Gastrocnemius medialis (tissue), 4 donors: ENCODE data around the gene PIGN. TPM values are rescaled to one million over a fixed set of nuclear protein-coding genes. Genes with fewer than 3 reads are reported as not detected.

Experiments used
- ATAC-seq, 2 donors: fragments of 150-250 bp; one replicate each; pipeline ENCODE4 v1.9.1; 2016
- DNase-seq, 2 donors: peaks; one replicate each; pipeline ENCODE4 v3.0.0-alpha.2; 2019
- H3K27ac ChIP-seq, 4 donors: fragments of 200-600 bp; sonication (generic); 1 replicate in 1 of 4; 2 replicates in 3 of 4; pipeline ENCODE4 v1.5.1; 2016 to 2018; ENCODE audit warnings: mild to moderate bottlenecking in 2 of 4, moderate library complexity in 1 of 4
- H3K27me3 ChIP-seq, 3 donors: fragments of 200-600 bp; sonication (generic) in 2 of 3; 1 replicate in 1 of 3; 2 replicates in 2 of 3; pipeline versions ENCODE4 v1.5.1 to v1.6.0; 2016 to 2019; ENCODE audit warnings: mild to moderate bottlenecking in 1 of 3, moderate library complexity in 1 of 3
- H3K36me3 ChIP-seq, 2 donors: fragments of 200-600 bp; sonication (generic) in 1 of 2; one replicate each; pipeline ENCODE4 v1.5.1; 2017 to 2018
- H3K4me1 ChIP-seq, 2 donors: fragments of 200-600 bp; sonication (generic) in 1 of 2; one replicate each; pipeline ENCODE4 v1.5.1; 2016 to 2017; ENCODE audit warnings: mild to moderate bottlenecking in 2 of 2
- H3K4me3 ChIP-seq, 4 donors: fragments of 200-600 bp; sonication (generic) in 3 of 4; 1 replicate in 1 of 4; 2 replicates in 3 of 4; pipeline ENCODE4 v1.5.1; 2016 to 2019; ENCODE audit warnings: mild to moderate bottlenecking in 2 of 4
- H3K9me3 ChIP-seq, 3 donors: fragments of 200-600 bp; sonication (generic) in 2 of 3; 1 replicate in 1 of 3; 2 replicates in 2 of 3; pipeline ENCODE4 v1.5.1; 2016 to 2019
- POLR2A ChIP-seq, 2 donors: fragments of 450-650 bp; IDR thresholded peaks; one replicate each; pipeline ENCODE4 v1.6.1; 2017; ENCODE audit warnings: antibody characterized with exemption in 2 of 2, mild to moderate bottlenecking in 2 of 2, moderate library complexity in 2 of 2
- in situ Hi-C, 4 donors: fragments of 200-750 bp; cut with MboI; loops; one replicate each; pipeline versions ENCODE4 v1.15.0 to v1.8.0; 2017; ENCODE audit warnings: low sequenced_read_pairs in 4 of 4
- intact Hi-C: fragments of 100-400 bp; cut with DNase I; formaldehyde crosslinking; loops from one replicate; pipeline ENCODE4 v1.15.1; 2023; ENCODE audit warnings: low total_unique reads
- total RNA-seq, 4 donors: library from RNA; depleted of rRNA; stranded (reverse); fragments of >200 nt; gene quantifications; one replicate each; pipeline versions ENCODE4 v1.1.0 to v1.2.3, GENCODE V29; 2016
- TF ChIP-seq, protein P1 (sequence below), 5 experiments: fragments of 450-650 bp in 3 of 5; fragments of 200-600 bp in 2 of 5; sonication (generic) in 2 of 5; IDR thresholded peaks in 4 of 5; conservative IDR thresholded peaks in 1 of 5; 1 replicate in 4 of 5; 2 replicates in 1 of 5; pipeline ENCODE4 v1.5.1; 2016 to 2019; ENCODE audit warnings: antibody characterized with exemption in 5 of 5, mild to moderate bottlenecking in 3 of 5, moderate library complexity in 3 of 5

PIGN gene
- total RNA-seq, 4 donors from 2014 or later = 10.7 to 18.7 (median 14.8) TPM

DNA sequence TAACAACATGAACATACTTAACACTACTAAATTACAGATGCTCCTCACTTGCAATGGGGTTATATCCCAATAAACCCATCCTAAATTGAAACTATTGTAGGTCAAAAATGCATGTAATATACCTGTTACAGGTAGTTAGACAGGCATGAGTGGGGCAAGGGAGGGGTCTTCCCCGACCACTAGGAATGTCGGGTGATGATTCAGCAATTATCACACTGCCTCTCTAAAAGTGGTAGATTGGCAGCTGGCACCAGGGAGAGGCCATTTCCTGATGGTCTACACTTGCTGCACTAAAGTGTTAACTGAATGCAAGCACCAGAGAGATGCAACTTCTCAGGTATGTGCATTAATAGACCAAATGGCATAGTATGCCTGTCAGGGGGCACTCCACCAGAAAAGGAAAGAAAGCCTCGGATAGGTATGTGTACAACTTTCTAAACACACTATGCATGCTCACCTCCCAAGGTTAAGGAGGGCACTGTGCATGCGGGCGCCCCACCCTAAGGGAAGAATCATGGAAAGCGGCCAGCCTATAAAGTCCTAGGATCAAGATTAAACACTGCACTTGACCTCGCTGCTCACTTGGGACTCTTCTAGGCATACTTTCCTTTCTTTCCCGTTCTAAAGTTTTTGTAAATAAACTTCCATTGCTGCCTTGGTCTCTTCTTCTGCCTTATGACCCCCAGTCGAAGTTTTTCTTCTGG lies 35.6 kb downstream of the PIGN start:
- H3K9me3 ChIP-seq = no peaks in the 10 kb centered on the region
- no peaks in the 10 kb centered on the region for H3K27me3 ChIP-seq
- peaks cover 0 to 9% of the 10 kb centered on the region in 2 donors for H3K36me3 ChIP-seq
- no peak overlapping the region for H3K4me3 ChIP-seq
- no peaks in the 10 kb centered on the region for H3K4me1 ChIP-seq
- in situ Hi-C loops (no loop called here), intact Hi-C loops (no loop called here)
- no peak overlapping the region for H3K27ac ChIP-seq
- TF ChIP-seq, protein P1, sequence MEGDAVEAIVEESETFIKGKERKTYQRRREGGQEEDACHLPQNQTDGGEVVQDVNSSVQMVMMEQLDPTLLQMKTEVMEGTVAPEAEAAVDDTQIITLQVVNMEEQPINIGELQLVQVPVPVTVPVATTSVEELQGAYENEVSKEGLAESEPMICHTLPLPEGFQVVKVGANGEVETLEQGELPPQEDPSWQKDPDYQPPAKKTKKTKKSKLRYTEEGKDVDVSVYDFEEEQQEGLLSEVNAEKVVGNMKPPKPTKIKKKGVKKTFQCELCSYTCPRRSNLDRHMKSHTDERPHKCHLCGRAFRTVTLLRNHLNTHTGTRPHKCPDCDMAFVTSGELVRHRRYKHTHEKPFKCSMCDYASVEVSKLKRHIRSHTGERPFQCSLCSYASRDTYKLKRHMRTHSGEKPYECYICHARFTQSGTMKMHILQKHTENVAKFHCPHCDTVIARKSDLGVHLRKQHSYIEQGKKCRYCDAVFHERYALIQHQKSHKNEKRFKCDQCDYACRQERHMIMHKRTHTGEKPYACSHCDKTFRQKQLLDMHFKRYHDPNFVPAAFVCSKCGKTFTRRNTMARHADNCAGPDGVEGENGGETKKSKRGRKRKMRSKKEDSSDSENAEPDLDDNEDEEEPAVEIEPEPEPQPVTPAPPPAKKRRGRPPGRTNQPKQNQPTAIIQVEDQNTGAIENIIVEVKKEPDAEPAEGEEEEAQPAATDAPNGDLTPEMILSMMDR (IDR thresholded peaks at IDR 0.05 in 4 of 5, conservative IDR thresholded peaks at IDR 0.05 in 1 of 5) = no peak
- TF ChIP-seq POLR2A (IDR thresholded peaks at IDR 0.05) = no peak
- ATAC-seq (no peak), DNase-seq (no peak)

GRCh38 chr18:62144338-62144737 lies 42.5 kb downstream of the PIGN start:
- Histone ChIP-seq H3K27me3 (no peaks in the 10 kb centered on the region), H3K4me1 (no peaks in the 10 kb centered on the region), H3K36me3 (peaks cover 0 to 18% of the 10 kb centered on the region in 2 donors), H3K27ac (no peak overlapping the region), H3K4me3 (no peak overlapping the region), H3K9me3 (no peaks in the 10 kb centered on the region)
- DNase-seq (no peak), ATAC-seq (no peak)
- in situ Hi-C loops = loop anchor here in 3 of 4 donors (25.0 kb wide), 3 partner anchors 232 to 1057 kb away; no protein-coding TSS in a partner anchor
- TF ChIP-seq POLR2A (IDR thresholded peaks at IDR 0.05) = no peak
- TF ChIP-seq, protein P1 (IDR thresholded peaks at IDR 0.05 in 4 of 5, conservative IDR thresholded peaks at IDR 0.05 in 1 of 5) = no peak
- intact Hi-C loops = no loop called here

DNA sequence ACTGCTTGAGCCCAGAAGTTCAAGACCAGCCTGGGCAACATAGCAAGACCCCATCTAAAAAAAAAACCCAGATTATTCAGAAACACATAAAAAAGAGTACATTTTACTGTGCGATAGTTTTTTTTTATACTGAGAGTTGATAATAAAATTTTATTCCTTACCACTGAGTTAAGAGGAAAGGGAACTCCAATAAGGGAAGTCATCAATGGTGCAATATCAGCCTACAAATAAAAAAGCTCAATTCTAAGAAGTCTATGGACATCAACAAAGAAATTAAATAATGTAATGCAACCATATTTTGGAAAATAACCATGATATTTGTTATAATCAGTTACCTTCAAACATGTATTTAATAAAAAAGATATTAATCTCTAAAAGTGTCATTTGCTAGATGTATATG lies 46.6 kb downstream of the PIGN start:
- in situ Hi-C loops = loop anchor here in 3 of 4 donors (25.0 kb wide), 3 partner anchors 228 to 1053 kb away; no protein-coding TSS in a partner anchor
- Histone ChIP-seq H3K36me3 (peaks cover 0 to 27% of the 10 kb centered on the region in 2 donors), H3K4me1 (no peaks in the 10 kb centered on the region), H3K4me3 (no peak overlapping the region), H3K27me3 (no peaks in the 10 kb centered on the region), H3K9me3 (no peaks in the 10 kb centered on the region), H3K27ac (no peak overlapping the region)
- DNase-seq = no peak
- no peak for ATAC-seq
- intact Hi-C loops = no loop called here
- TF ChIP-seq, protein P1 (IDR thresholded peaks at IDR 0.05 in 4 of 5, conservative IDR thresholded peaks at IDR 0.05 in 1 of 5) = no peak

- H3K27me3 ChIP-seq = no peaks in the 10 kb centered on the region
- no peak for TF ChIP-seq POLR2A (IDR thresholded peaks at IDR 0.05)
- TF ChIP-seq, protein P1 (IDR thresholded peaks at IDR 0.05 in 4 of 5, conservative IDR thresholded peaks at IDR 0.05 in 1 of 5) = no peak
- no peak overlapping the region for H3K4me3 ChIP-seq
- in situ Hi-C loops = loop anchor here in 3 of 4 donors (10.0 to 25.0 kb wide), 4 partner anchors 226 to 1051 kb away; no protein-coding TSS in a partner anchor
- DNase-seq (no peak), ATAC-seq (no peak)
- H3K27ac ChIP-seq = no peak overlapping the region
- peaks cover 0 to 24% of the 10 kb centered on the region in 2 donors for H3K36me3 ChIP-seq
- intact Hi-C loops = no loop called here
- no peaks in the 10 kb centered on the region for H3K9me3 ChIP-seq
- H3K4me1 ChIP-seq = no peaks in the 10 kb centered on the region
Measured at GRCh38 chr18:62138461-62139235, 48.2 kb downstream of the PIGN start.
